Esophagus muscularis mucosa (tissue), 3 donors: ENCODE measurements around the gene ENO1.

Experiments used
- CTCF ChIP-seq, 3 experiments: fragments of 200-600 bp in 2 of 3; fragments of 450-650 bp in 1 of 3; sonication (generic) in 2 of 3; IDR thresholded peaks; one replicate each; pipeline ENCODE4 v1.5.1; 2017 to 2019; ENCODE audit warnings: antibody characterized with exemption in 3 of 3, mild to moderate bottlenecking in 2 of 3, moderate library complexity in 1 of 3
- POLR2A ChIP-seq: fragments of 450-650 bp; IDR thresholded peaks from one replicate; pipeline ENCODE4 v1.6.1; 2017; ENCODE audit warnings: antibody characterized with exemption, moderate library complexity, mild to moderate bottlenecking, low read depth

- TF ChIP-seq CTCF (IDR thresholded peaks at IDR 0.05) (no peak), POLR2A (no peak)
These were observed 32.4 kb upstream of the ENO1 start for GRCh38 chr1:8910914-8911313.
